NCI-H2227 (cell line): ENCODE data around the gene NEUROG1.
"Not testable (repeated sequence)": the region's sequence is repeated elsewhere in the genome, so short reads cannot be mapped to it uniquely, and the experiment has no call there.

Experiments used
- DNase-seq: peaks from one replicate; lab custom pipeline; 2025; ENCODE audit not compliant: unreplicated experiment; lab: John Stamatoyannopoulos, UW

The NEUROG1 gene

GRCh38 chr5:135537745-135538144 lies 2.0 kb upstream of the NEUROG1 start:
- no peak for DNase-seq

- no peak for DNase-seq
Measured at GRCh38 chr5:135537271-135537670, 1.5 kb upstream of the NEUROG1 start.

- no peak for DNase-seq
Measured at GRCh38 chr5:135535420-135535819, 344 bp downstream of the NEUROG1 start.

- DNase-seq = no peak
Measured at GRCh38 chr5:135534609-135535419, 950 bp downstream of the NEUROG1 start.

GRCh38 chr5:135533794-135534193 lies 2.0 kb downstream of the NEUROG1 start:
- no peak for DNase-seq

GRCh38 chr5:135533334-135533733 lies 2.4 kb downstream of the NEUROG1 start:
- no peak for DNase-seq

GRCh38 chr5:135529576-135529975 lies 6.2 kb downstream of the NEUROG1 start:
- not testable (repeated sequence) for DNase-seq

GRCh38 chr5:135526924-135527323 lies 8.8 kb downstream of the NEUROG1 start:
- DNase-seq = no peak

GRCh38 chr5:135521964-135522363 lies 13.8 kb downstream of the NEUROG1 start:
- DNase-seq = no peak

GRCh38 chr5:135517631-135518030 lies 18.1 kb downstream of the NEUROG1 start:
- DNase-seq = no peak

GRCh38 chr5:135514116-135514515 lies 21.6 kb downstream of the NEUROG1 start:
- no peak for DNase-seq

GRCh38 chr5:135511761-135512575 lies 23.8 kb downstream of the NEUROG1 start:
- DNase-seq = no peak

- DNase-seq = no peak
Measured at GRCh38 chr5:135509995-135510394, 25.8 kb downstream of the NEUROG1 start.

- peak; percentile 55 for DNase-seq
Measured at GRCh38 chr5:135508496-135509005, 27.2 kb downstream of the NEUROG1 start.

GRCh38 chr5:135505973-135506372 lies 29.8 kb downstream of the NEUROG1 start:
- DNase-seq = no peak

GRCh38 chr5:135504376-135504775 lies 31.4 kb downstream of the NEUROG1 start:
- no peak for DNase-seq

GRCh38 chr5:135503871-135504270 lies 31.9 kb downstream of the NEUROG1 start:
- DNase-seq = no peak

- no peak for DNase-seq
Measured at GRCh38 chr5:135502836-135503520, 32.8 kb downstream of the NEUROG1 start.

- peak; percentile 58 for DNase-seq
Measured at GRCh38 chr5:135501965-135502364, 33.8 kb downstream of the NEUROG1 start.

GRCh38 chr5:135498637-135498995 lies 37.1 kb downstream of the NEUROG1 start:
- DNase-seq = no peak

- peak; percentile 7 for DNase-seq
Measured at GRCh38 chr5:135497971-135498636, 37.7 kb downstream of the NEUROG1 start.
